ENCODE measurements around the gene PSKH1.
"Not testable (repeated sequence)": the region's sequence is repeated elsewhere in the genome, so short reads cannot be mapped to it uniquely, and the experiment has no call there.

The PSKH1 gene

GRCh38 chr16:67892375-67892774 is 679 bp upstream of the PSKH1 start:
- Histone ChIP-seq H3K4me1 (ENCODE audit: control insufficient read depth, insufficient read depth, low read length) (peaks cover 14% of the 10 kb centered on the region; the same call in 1 of the 2 replicates), H3K27ac (ENCODE audit: low read depth, low read length) (peak overlapping the region; percentile 22; the same call in 1 of the 2 replicates), H3K4me3 (ENCODE audit: low read depth, low read length) (peak overlapping the region; percentile 55), H3K9me3 (ENCODE audit: control insufficient read depth, insufficient read depth, low read depth, low read length) (no peaks in the 10 kb centered on the region), H3K27me3 (ENCODE audit: control insufficient read depth, insufficient read depth, low read length) (no peaks in the 10 kb centered on the region), H3K36me3 (ENCODE audit: control insufficient read depth, insufficient read depth, low read length) (no peaks in the 10 kb centered on the region), H3K9ac (ENCODE audit: low read length) (peak overlapping the region; percentile 27)

GRCh38 chr16:67893743-67894399 is 817 bp downstream of the PSKH1 start:
- Histone ChIP-seq H3K4me1 (ENCODE audit: control insufficient read depth, insufficient read depth, low read length) (peaks cover 14% of the 10 kb centered on the region; the same call in 1 of the 2 replicates), H3K27ac (ENCODE audit: low read depth, low read length) (peak overlapping the region; percentile 92), H3K4me3 (ENCODE audit: low read depth, low read length) (peak overlapping the region; percentile 100), H3K9me3 (ENCODE audit: control insufficient read depth, insufficient read depth, low read depth, low read length) (no peaks in the 10 kb centered on the region), H3K9ac (ENCODE audit: low read length) (peak overlapping the region; percentile 99), H3K36me3 (ENCODE audit: control insufficient read depth, insufficient read depth, low read length) (no peaks in the 10 kb centered on the region), H3K27me3 (ENCODE audit: control insufficient read depth, insufficient read depth, low read length) (no peaks in the 10 kb centered on the region)

GRCh38 chr16:67897231-67897630 is 4.2 kb downstream of the PSKH1 start:
- H3K4me3 ChIP-seq (ENCODE audit: low read depth, low read length) = no peak overlapping the region
- H3K27ac ChIP-seq (ENCODE audit: low read depth, low read length) = no peak overlapping the region
- peaks cover 2% of the 10 kb centered on the region; the same call in 1 of the 2 replicates for H3K36me3 ChIP-seq (ENCODE audit: control insufficient read depth, insufficient read depth, low read length)
- H3K9me3 ChIP-seq (ENCODE audit: control insufficient read depth, insufficient read depth, low read depth, low read length) = no peaks in the 10 kb centered on the region
- H3K4me1 ChIP-seq (ENCODE audit: control insufficient read depth, insufficient read depth, low read length) = peaks cover 12% of the 10 kb centered on the region; the same call in 1 of the 2 replicates
- no peaks in the 10 kb centered on the region for H3K27me3 ChIP-seq (ENCODE audit: control insufficient read depth, insufficient read depth, low read length)
- H3K9ac ChIP-seq (ENCODE audit: low read length) = no peak overlapping the region

DNA sequence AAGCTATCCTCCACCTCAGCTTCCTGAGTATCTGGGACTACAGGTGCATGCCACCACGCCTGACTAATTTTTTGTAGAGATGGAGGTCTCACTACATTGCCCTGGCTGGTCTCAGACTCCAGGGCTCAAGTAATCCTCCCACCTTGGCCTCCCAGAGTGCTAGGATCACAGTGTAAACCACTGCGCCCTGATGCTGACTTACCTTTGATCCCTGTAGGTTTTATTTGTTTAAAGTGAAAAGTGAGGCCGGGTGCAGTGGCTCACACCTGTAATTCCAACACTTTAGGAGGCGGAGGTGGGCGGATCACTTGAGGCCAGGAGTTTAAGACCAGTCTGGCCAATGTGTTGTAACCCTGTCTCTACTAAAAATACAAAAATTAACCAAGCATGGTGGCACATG is 8.7 kb downstream of the PSKH1 start:
- Histone ChIP-seq H3K9me3 (ENCODE audit: control insufficient read depth, insufficient read depth, low read depth, low read length) (no peaks in the 10 kb centered on the region), H3K9ac (ENCODE audit: low read length) (no peak overlapping the region), H3K27me3 (ENCODE audit: control insufficient read depth, insufficient read depth, low read length) (no peaks in the 10 kb centered on the region), H3K4me1 (ENCODE audit: control insufficient read depth, insufficient read depth, low read length) (no peaks in the 10 kb centered on the region), H3K27ac (ENCODE audit: low read depth, low read length) (no peak overlapping the region), H3K4me3 (ENCODE audit: low read depth, low read length) (no peak overlapping the region), H3K36me3 (ENCODE audit: control insufficient read depth, insufficient read depth, low read length) (peaks cover 12% of the 10 kb centered on the region)

- no peak overlapping the region; the same call in 1 of the 2 replicates for H3K27ac ChIP-seq (ENCODE audit: low read depth, low read length)
- no peaks in the 10 kb centered on the region for H3K9me3 ChIP-seq (ENCODE audit: control insufficient read depth, insufficient read depth, low read depth, low read length)
Observed at GRCh38 chr16:67902831-67903230, 9.8 kb downstream of the PSKH1 start.

DNA sequence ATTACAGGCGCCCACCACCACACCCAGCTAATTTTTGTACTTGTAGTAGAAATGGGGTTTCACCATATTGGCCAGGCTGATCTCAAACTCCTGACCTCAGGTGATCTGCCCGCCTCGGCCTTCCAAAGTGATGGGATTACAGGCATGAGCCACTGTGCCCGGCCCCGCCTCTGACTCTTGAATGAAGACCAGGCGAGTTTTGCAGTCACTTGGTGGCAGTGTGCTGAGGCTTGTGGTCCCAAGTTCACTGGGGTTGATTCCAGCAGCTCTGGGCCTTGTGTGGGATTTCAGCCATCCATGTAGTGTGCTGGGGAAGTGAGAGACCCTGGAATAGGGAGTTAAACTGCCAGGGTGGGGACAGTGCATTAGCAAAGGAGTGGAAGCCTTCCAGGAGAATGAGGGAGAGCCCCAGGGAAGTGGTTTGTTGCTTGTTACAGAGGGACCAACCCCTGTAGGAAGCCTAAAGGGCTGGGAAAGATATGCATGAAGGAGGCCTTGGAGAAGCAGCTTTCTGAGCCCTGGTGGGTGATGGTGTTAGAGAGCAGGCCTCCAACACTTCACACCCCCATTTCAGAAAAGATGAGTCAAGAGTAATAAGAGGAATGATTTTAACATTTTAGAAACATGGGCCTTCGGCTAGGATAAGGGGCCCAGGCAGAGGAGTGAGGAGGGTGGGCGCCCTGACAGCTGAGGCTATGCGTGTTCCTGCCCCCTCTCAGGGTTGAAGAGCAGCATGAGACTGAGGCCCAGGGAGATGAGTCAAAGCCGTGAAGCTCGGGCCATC is 14.5 kb downstream of the PSKH1 start:
- H3K4me3 ChIP-seq (ENCODE audit: low read depth, low read length) = no peak overlapping the region
- H3K9me3 ChIP-seq (ENCODE audit: control insufficient read depth, insufficient read depth, low read depth, low read length) = no peaks in the 10 kb centered on the region
- H3K27me3 ChIP-seq (ENCODE audit: control insufficient read depth, insufficient read depth, low read length) = no peaks in the 10 kb centered on the region
- no peaks in the 10 kb centered on the region for H3K4me1 ChIP-seq (ENCODE audit: control insufficient read depth, insufficient read depth, low read length)
- H3K9ac ChIP-seq (ENCODE audit: low read length) = no peak overlapping the region
- H3K36me3 ChIP-seq (ENCODE audit: control insufficient read depth, insufficient read depth, low read length) = peaks cover 33% of the 10 kb centered on the region
- no peak overlapping the region for H3K27ac ChIP-seq (ENCODE audit: low read depth, low read length)

More at GRCh38 chr16:67902831-67903230, 9.8 kb downstream of the PSKH1 start:
- Histone ChIP-seq H3K36me3 (ENCODE audit: control insufficient read depth, insufficient read depth, low read length) (peaks cover 12% of the 10 kb centered on the region), H3K4me1 (ENCODE audit: control insufficient read depth, insufficient read depth, low read length) (no peaks in the 10 kb centered on the region), H3K9ac (ENCODE audit: low read length) (no peak overlapping the region), H3K4me3 (ENCODE audit: low read depth, low read length) (no peak overlapping the region), H3K27me3 (ENCODE audit: control insufficient read depth, insufficient read depth, low read length) (no peaks in the 10 kb centered on the region)

DNA sequence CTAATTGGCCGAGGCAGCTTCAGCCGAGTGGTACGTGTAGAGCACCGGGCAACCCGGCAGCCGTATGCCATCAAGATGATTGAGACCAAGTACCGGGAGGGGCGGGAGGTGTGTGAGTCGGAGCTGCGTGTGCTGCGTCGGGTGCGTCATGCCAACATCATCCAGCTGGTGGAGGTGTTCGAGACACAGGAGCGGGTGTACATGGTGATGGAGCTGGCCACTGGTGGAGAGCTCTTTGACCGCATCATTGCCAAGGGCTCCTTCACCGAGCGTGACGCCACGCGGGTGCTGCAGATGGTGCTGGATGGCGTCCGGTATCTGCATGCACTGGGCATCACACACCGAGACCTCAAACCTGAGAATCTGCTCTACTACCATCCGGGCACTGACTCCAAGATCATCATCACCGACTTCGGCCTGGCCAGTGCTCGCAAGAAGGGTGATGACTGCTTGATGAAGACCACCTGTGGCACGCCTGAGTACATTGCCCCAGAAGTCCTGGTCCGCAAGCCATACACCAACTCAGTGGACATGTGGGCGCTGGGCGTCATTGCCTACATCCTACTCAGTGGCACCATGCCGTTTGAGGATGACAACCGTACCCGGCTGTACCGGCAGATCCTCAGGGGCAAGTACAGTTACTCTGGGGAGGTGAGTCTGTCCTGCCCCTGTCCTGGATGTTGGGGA is 16.1 kb downstream of the PSKH1 start:
- no peak overlapping the region for H3K4me3 ChIP-seq (ENCODE audit: low read depth, low read length)
- peaks cover 24% of the 10 kb centered on the region for H3K36me3 ChIP-seq (ENCODE audit: control insufficient read depth, insufficient read depth, low read length)
- H3K9ac ChIP-seq (ENCODE audit: low read length) = no peak overlapping the region
- H3K9me3 ChIP-seq (ENCODE audit: control insufficient read depth, insufficient read depth, low read depth, low read length) = no peaks in the 10 kb centered on the region
- no peaks in the 10 kb centered on the region for H3K27me3 ChIP-seq (ENCODE audit: control insufficient read depth, insufficient read depth, low read length)
- no peak overlapping the region for H3K27ac ChIP-seq (ENCODE audit: low read depth, low read length)
- no peaks in the 10 kb centered on the region for H3K4me1 ChIP-seq (ENCODE audit: control insufficient read depth, insufficient read depth, low read length)

DNA sequence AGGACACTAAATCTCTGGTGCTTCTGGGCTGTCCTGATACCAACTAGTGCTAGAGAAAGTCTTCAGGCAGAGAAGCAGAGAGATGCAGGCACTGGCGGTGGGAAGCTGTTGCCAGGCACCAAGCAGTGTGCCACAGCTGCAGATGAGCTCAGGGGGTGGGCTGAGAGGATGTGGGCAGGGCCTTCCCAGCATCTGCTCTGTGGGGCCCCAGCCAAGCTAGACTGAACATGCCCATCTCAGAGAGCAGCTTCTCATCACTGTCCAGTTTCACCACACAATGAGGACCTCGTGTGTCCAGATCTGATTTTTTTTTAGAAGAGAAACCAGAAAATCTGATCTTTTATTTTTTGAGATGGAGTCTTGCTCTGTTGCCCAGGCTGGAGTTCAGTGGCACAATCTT is 17.1 kb downstream of the PSKH1 start:
- no peak overlapping the region for H3K4me3 ChIP-seq (ENCODE audit: low read depth, low read length)

DNA sequence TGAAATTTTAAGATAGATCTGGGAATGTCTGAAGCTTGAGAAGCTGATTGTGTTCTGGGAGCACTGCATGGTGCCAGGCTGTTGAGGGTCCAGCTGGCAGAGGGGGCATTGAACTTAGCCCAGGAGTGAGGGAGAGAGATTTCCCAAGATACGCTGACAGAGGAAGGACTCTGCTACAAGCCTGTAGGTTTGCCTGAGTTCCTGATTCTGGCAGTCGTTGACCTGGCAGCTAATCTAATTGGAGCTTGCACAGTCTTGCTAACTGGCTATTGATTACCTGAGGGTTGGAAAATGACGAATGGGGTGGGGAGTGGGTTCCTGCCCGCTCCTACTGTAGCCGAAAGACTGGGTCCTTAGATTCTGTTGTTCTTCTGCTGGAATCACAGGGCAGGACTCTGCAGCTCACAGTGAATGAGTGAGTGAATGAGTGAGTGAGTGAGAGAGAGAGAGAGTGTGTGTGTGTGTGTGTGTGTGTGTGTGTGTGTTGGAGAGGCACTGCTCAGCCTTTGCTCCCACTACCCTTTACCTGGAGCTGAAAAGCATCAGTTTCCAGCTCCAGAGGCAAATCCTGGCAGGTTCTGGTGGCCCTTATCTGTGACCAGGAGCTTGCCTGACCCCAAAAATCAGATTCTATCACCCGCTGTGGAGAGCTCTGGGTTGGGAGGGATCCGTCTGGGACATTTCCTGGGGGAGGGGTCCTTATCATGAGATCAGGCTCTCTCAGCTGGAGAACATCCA is 21.9 kb downstream of the PSKH1 start:
- Histone ChIP-seq H3K27me3 (ENCODE audit: control insufficient read depth, insufficient read depth, low read length) (no peaks in the 10 kb centered on the region), H3K4me3 (ENCODE audit: low read depth, low read length) (no peak overlapping the region), H3K4me1 (ENCODE audit: control insufficient read depth, insufficient read depth, low read length) (peaks cover 32% of the 10 kb centered on the region), H3K9ac (ENCODE audit: low read length) (peak overlapping the region; percentile 62), H3K9me3 (ENCODE audit: control insufficient read depth, insufficient read depth, low read depth, low read length) (no peaks in the 10 kb centered on the region), H3K36me3 (ENCODE audit: control insufficient read depth, insufficient read depth, low read length) (peaks cover 22% of the 10 kb centered on the region), H3K27ac (ENCODE audit: low read depth, low read length) (peak overlapping the region; percentile 12; the same call in 1 of the 2 replicates)

More for the DNA sequence above, 17.1 kb downstream of the PSKH1 start:
- Histone ChIP-seq H3K36me3 (ENCODE audit: control insufficient read depth, insufficient read depth, low read length) (peaks cover 24% of the 10 kb centered on the region), H3K9me3 (ENCODE audit: control insufficient read depth, insufficient read depth, low read depth, low read length) (no peaks in the 10 kb centered on the region), H3K9ac (ENCODE audit: low read length) (no peak overlapping the region), H3K27me3 (ENCODE audit: control insufficient read depth, insufficient read depth, low read length) (no peaks in the 10 kb centered on the region), H3K27ac (ENCODE audit: low read depth, low read length) (no peak overlapping the region), H3K4me1 (ENCODE audit: control insufficient read depth, insufficient read depth, low read length) (peaks cover 6% of the 10 kb centered on the region)

- peaks cover 19% of the 10 kb centered on the region for H3K36me3 ChIP-seq (ENCODE audit: control insufficient read depth, insufficient read depth, low read length)
- not testable (repeated sequence) for H3K27me3 ChIP-seq (ENCODE audit: control insufficient read depth, insufficient read depth, low read length); H3K27ac ChIP-seq (ENCODE audit: low read depth, low read length); H3K9me3 ChIP-seq (ENCODE audit: control insufficient read depth, insufficient read depth, low read depth, low read length); H3K4me3 ChIP-seq (ENCODE audit: low read depth, low read length)
- H3K4me1 ChIP-seq (ENCODE audit: control insufficient read depth, insufficient read depth, low read length) = peaks cover 32% of the 10 kb centered on the region
- H3K9ac ChIP-seq (ENCODE audit: low read length) = peak overlapping the region; percentile 62
Observed at GRCh38 chr16:67915496-67915769, 22.4 kb downstream of the PSKH1 start.

Measured in HUES6 (cell line).